H54 (cell line): ENCODE measurements around the gene CCDC17.

ENCODE experiments used
- DNase-seq: peaks from one replicate; pipeline ENCODE4 v3.0.0; 2011; ENCODE audit warnings: low spot score, mixed read lengths; ENCODE audit not compliant: insufficient read length
- FAIRE-seq: peaks from 3 replicates; lab custom pipeline; 2011; peaks lifted over from hg19 to GRCh38; lab: Jason Lieb, UNC
- POLR2A ChIP-seq: IDR thresholded peaks from 2 replicates; pipeline ENCODE4 v1.6.1; 2011; ENCODE audit warnings: low read depth, mild to moderate bottlenecking, low read length

CCDC17 gene

GRCh38 chr1:45623972-45624371 lies at the start of gene CCDC17:
TSS of gene CCDC17 (minus strand) at chr1:45624054. CDS start at chr1:45623909, 145 bp downstream.
- no peak for FAIRE-seq
- TF ChIP-seq POLR2A: no peak
- DNase-seq: no peak

- FAIRE-seq: no peak
- TF ChIP-seq POLR2A: no peak
- DNase-seq: no peak
Observed at GRCh38 chr1:45669859-45670655, 46.2 kb upstream of the CCDC17 start.

GRCh38 chr1:45669379-45669778 lies 45.5 kb upstream of the CCDC17 start:
- FAIRE-seq: no peak

GRCh38 chr1:45668526-45668925 lies 44.7 kb upstream of the CCDC17 start:
- no peak for FAIRE-seq
- no peak for TF ChIP-seq POLR2A
- DNase-seq: no peak

More at GRCh38 chr1:45669379-45669778, 45.5 kb upstream of the CCDC17 start:
- TF ChIP-seq POLR2A: no peak
- no peak for DNase-seq

- FAIRE-seq: no peak
- no peak for TF ChIP-seq POLR2A
- DNase-seq: no peak
Observed at GRCh38 chr1:45667321-45668111, 43.7 kb upstream of the CCDC17 start.

GRCh38 chr1:45666836-45667235 lies 43.0 kb upstream of the CCDC17 start:
- FAIRE-seq: no peak
- TF ChIP-seq POLR2A: no peak
- no peak for DNase-seq

- no peak for TF ChIP-seq POLR2A
- DNase-seq (no peak), FAIRE-seq (no peak)
Observed at GRCh38 chr1:45660336-45660735, 36.5 kb upstream of the CCDC17 start.

- no peak for TF ChIP-seq POLR2A
- no peak for DNase-seq
- no peak for FAIRE-seq
Observed at GRCh38 chr1:45659222-45659621, 35.4 kb upstream of the CCDC17 start.

- FAIRE-seq (no peak), DNase-seq (no peak)
- TF ChIP-seq POLR2A: no peak
Observed at GRCh38 chr1:45658171-45658570, 34.3 kb upstream of the CCDC17 start.

- TF ChIP-seq POLR2A: no peak
- FAIRE-seq: no peak
Observed at GRCh38 chr1:45656573-45657226, 32.8 kb upstream of the CCDC17 start.

GRCh38 chr1:45654540-45655280 lies 30.9 kb upstream of the CCDC17 start:
- DNase-seq (no peak), FAIRE-seq (no peak)
- TF ChIP-seq POLR2A: no peak

More at GRCh38 chr1:45656573-45657226, 32.8 kb upstream of the CCDC17 start:
- DNase-seq: no peak

- no peak for FAIRE-seq
- no peak for TF ChIP-seq POLR2A
- DNase-seq: no peak
Observed at GRCh38 chr1:45647248-45648021, 23.6 kb upstream of the CCDC17 start.
